ENCODE data around the gene USO1.

USO1 gene

DNA sequence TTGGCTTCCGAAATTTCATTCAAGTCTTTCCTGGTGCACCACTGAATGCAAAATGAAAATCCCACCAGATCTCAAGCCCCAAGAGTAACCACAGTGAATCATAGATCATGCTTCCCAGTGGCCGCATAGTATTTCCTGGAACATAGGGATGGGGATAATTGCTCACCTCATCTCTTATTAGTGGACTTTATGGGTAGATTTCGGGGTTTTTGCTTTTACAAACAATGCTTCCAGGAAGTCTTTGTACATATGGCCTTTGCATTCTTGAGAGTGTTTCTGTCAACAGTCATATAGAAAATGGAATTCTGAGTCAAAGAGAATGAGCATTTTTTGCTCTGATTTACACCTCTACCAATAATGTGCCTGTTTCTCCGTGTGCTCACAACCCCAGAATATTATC is 124.5 kb downstream of the USO1 start:
- no peak for ATAC-seq
- TF ChIP-seq ZNF70 (CRISPR knock-in tag; IDR thresholded peaks at IDR 0.05) (no peak), TSHZ2 (CRISPR knock-in tag; IDR thresholded peaks at IDR 0.05) (no peak), BACH2 (CRISPR knock-in tag; IDR thresholded peaks at IDR 0.05; ENCODE audit: borderline replicate concordance) (no peak), ZNF565 (CRISPR knock-in tag; conservative IDR thresholded peaks at IDR 0.05; ENCODE audit: low read depth) (no peak), ISL1 (CRISPR knock-in tag; IDR thresholded peaks at IDR 0.05) (no peak), GLIS3 (CRISPR knock-in tag; IDR thresholded peaks at IDR 0.05) (no peak), ARNTL (CRISPR knock-in tag; IDR thresholded peaks at IDR 0.05; ENCODE audit: borderline replicate concordance, low read depth) (no peak), OSR1 (CRISPR knock-in tag; IDR thresholded peaks at IDR 0.05) (no peak), TOX (CRISPR knock-in tag; IDR thresholded peaks at IDR 0.05; ENCODE audit: borderline replicate concordance) (no peak), POU6F1 (CRISPR knock-in tag; IDR thresholded peaks at IDR 0.05; ENCODE audit: borderline replicate concordance, low read depth) (no peak), CSDC2 (CRISPR knock-in tag; IDR thresholded peaks at IDR 0.05) (no peak), ZC3H10 (CRISPR knock-in tag; IDR thresholded peaks at IDR 0.05) (no peak), SNAI2 (CRISPR knock-in tag; IDR thresholded peaks at IDR 0.05) (no peak), ZFP30 (CRISPR knock-in tag; IDR thresholded peaks at IDR 0.05) (no peak)

GRCh38 chr4:75849461-75849860 is 125.1 kb downstream of the USO1 start:
- no peak for ATAC-seq
- no peak for TF ChIP-seq ZNF70 (CRISPR knock-in tag; IDR thresholded peaks at IDR 0.05)

GRCh38 chr4:75858721-75859120 is 134.3 kb downstream of the USO1 start:
- no peak for ATAC-seq
- no peak for TF ChIP-seq CREB5 (CRISPR knock-in tag; IDR thresholded peaks at IDR 0.05; ENCODE audit: low read depth)
- no peak for TF ChIP-seq ESRRG (CRISPR knock-in tag; IDR thresholded peaks at IDR 0.05)
- no peak for TF ChIP-seq GLIS3 (CRISPR knock-in tag; IDR thresholded peaks at IDR 0.05)

DNA sequence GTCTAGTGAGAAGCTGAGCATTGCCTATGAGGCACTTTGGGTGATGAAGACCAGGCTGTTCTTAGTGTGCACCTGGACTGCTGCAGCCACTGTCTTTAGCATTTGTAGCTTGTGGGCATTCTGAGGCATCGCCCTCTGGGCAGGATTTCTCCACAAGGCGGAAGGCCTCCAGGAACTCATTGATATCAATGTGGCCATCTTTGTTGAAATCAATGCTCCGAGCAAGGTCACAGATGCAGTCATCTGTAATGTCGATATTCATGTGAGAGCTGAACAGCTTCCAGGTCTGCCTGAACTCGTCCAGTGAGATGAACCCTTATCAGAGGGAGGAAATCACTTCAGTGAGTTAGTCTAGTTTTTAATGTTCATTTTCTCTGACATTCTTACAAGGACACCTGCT is 136.2 kb downstream of the USO1 start:
- ATAC-seq, result no peak
- TF ChIP-seq GLIS3 (CRISPR knock-in tag; IDR thresholded peaks at IDR 0.05) (no peak), ZNF70 (CRISPR knock-in tag; IDR thresholded peaks at IDR 0.05) (no peak), ISL1 (CRISPR knock-in tag; IDR thresholded peaks at IDR 0.05) (no peak), RARB (CRISPR knock-in tag; IDR thresholded peaks at IDR 0.05) (no peak), ARNTL (CRISPR knock-in tag; IDR thresholded peaks at IDR 0.05; ENCODE audit: borderline replicate concordance, low read depth) (no peak), TSHZ2 (CRISPR knock-in tag; IDR thresholded peaks at IDR 0.05) (no peak), ZC3H10 (CRISPR knock-in tag; IDR thresholded peaks at IDR 0.05) (no peak), CSRNP3 (CRISPR knock-in tag; IDR thresholded peaks at IDR 0.05) (no peak), CREB5 (CRISPR knock-in tag; IDR thresholded peaks at IDR 0.05; ENCODE audit: low read depth) (no peak), TCF4 (CRISPR knock-in tag; IDR thresholded peaks at IDR 0.05; ENCODE audit: borderline replicate concordance) (no peak), SNAI2 (CRISPR knock-in tag; IDR thresholded peaks at IDR 0.05) (no peak), POU6F1 (CRISPR knock-in tag; IDR thresholded peaks at IDR 0.05; ENCODE audit: borderline replicate concordance, low read depth) (no peak)
